ENCODE data around the gene DOC2B.
"Not testable (repeated sequence)": the region's sequence is repeated elsewhere in the genome, so short reads cannot be mapped to it uniquely, and the experiment has no call there.

DOC2B gene

GRCh38 chr17:149231-149630, 32.2 kb downstream of the DOC2B start:
- DNase-seq (ENCODE audit: low read depth, low spot score) = no peak
- H3K27ac ChIP-seq = no peak overlapping the region

GRCh38 chr17:148757-149156, 32.7 kb downstream of the DOC2B start:
- no peak for DNase-seq (ENCODE audit: low read depth, low spot score)
- H3K27ac ChIP-seq = no peak overlapping the region

GRCh38 chr17:147796-148740, 33.4 kb downstream of the DOC2B start:
- no peak for DNase-seq (ENCODE audit: low read depth, low spot score)
- no peak overlapping the region for H3K27ac ChIP-seq

- no peak for DNase-seq (ENCODE audit: low read depth, low spot score)
- H3K27ac ChIP-seq = no peak overlapping the region
Observed at GRCh38 chr17:146983-147761, 34.3 kb downstream of the DOC2B start.

- no peak for DNase-seq (ENCODE audit: low read depth, low spot score)
- H3K27ac ChIP-seq = no peak overlapping the region
Observed at GRCh38 chr17:146546-146945, 34.9 kb downstream of the DOC2B start.

GRCh38 chr17:145671-146541, 35.5 kb downstream of the DOC2B start:
- H3K27ac ChIP-seq = no peak overlapping the region
- DNase-seq (ENCODE audit: low read depth, low spot score) = no peak

- no peak for DNase-seq (ENCODE audit: low read depth, low spot score)
- H3K27ac ChIP-seq = no peak overlapping the region
Observed at GRCh38 chr17:144936-145670, 36.3 kb downstream of the DOC2B start.

GRCh38 chr17:143785-144281, 37.6 kb downstream of the DOC2B start:
- no peak for DNase-seq (ENCODE audit: low read depth, low spot score)
- no peak overlapping the region for H3K27ac ChIP-seq

- DNase-seq (ENCODE audit: low read depth, low spot score) = no peak
- no peak overlapping the region for H3K27ac ChIP-seq
Observed at GRCh38 chr17:142876-143784, 38.3 kb downstream of the DOC2B start.

- DNase-seq (ENCODE audit: low read depth, low spot score) = no peak
- no peak overlapping the region for H3K27ac ChIP-seq
Observed at GRCh38 chr17:142102-142661, 39.3 kb downstream of the DOC2B start.

- DNase-seq (ENCODE audit: low read depth, low spot score); H3K27ac ChIP-seq: not testable (repeated sequence)
Observed at GRCh38 chr17:139401-140205, 41.8 kb downstream of the DOC2B start.

GRCh38 chr17:137166-137807, 44.2 kb downstream of the DOC2B start, which contains the start of gene SCGB1C2:
Gene SCGB1C2 (plus strand): TSS chr17:137569. CDS start chr17:137591, 22 bp downstream.
- not testable (repeated sequence) for H3K27ac ChIP-seq; DNase-seq (ENCODE audit: low read depth, low spot score)

GRCh38 chr17:136531-136930, 44.9 kb downstream of the DOC2B start:
- DNase-seq (ENCODE audit: low read depth, low spot score); H3K27ac ChIP-seq: not testable (repeated sequence)

- H3K27ac ChIP-seq = not testable (repeated sequence)
Observed at GRCh38 chr17:135895-136294, 45.6 kb downstream of the DOC2B start.

GRCh38 chr17:135022-135421, 46.4 kb downstream of the DOC2B start:
- DNase-seq (ENCODE audit: low read depth, low spot score); H3K27ac ChIP-seq: not testable (repeated sequence)

More at GRCh38 chr17:135895-136294, 45.6 kb downstream of the DOC2B start:
- DNase-seq (ENCODE audit: low read depth, low spot score) = not testable (repeated sequence)

GRCh38 chr17:134332-134785, 47.1 kb downstream of the DOC2B start:
- not testable (repeated sequence) for H3K27ac ChIP-seq; DNase-seq (ENCODE audit: low read depth, low spot score)

Data from epithelial cell of prostate (primary cell).